HG03095 (cell line): ENCODE results near the gene GP9.
"Not testable (repeated sequence)": the region's sequence is repeated elsewhere in the genome, so short reads cannot be mapped to it uniquely, and the experiment has no call there.

Experiments
- ATAC-seq: cut with Tn5 transposase; IDR thresholded peaks from one replicate; pipeline ENCODE4 v1.9.1; 2021; ENCODE audit warnings: moderate library complexity; ENCODE audit not compliant: unreplicated experiment

GP9 gene

DNA sequence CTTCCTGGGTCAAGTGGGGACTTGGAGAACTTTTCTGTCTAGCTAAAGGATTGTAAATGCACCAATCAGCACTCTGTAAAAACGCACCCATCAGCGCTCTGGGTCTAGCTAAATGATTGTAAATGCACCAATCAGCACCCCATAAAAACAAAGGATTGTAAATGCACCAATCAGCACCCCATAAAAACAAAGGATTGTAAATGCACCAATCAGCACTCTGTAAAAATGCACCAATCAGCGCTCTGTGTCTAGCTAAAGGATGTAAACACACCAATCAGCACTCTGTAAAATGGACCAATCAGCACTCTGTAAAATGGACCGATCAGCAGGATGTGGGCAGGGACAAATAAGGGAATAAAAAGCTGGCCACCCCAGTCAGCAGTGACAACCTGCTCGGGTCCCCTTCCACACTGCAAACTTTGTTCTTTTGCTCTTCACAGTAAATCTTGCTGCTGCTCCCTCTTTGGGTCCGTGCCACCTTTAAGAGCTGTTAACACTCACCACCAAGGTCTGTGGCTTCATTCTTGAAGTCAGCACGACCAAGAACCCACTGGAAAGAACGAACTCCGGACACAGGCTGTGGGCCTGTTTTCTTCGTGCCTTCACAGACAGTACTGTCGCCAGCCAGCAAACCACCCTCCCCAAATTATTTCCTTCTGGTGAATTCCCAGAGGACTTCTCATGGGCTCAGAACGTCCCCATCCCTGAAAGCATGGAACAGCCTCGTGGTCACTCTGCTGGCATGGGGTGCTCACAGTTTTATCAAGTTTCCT lies 8.9 kb downstream of the GP9 start:
- ATAC-seq: not testable (repeated sequence)

GRCh38 chr3:129070086-129070885 lies 9.7 kb downstream of the GP9 start:
- no peak for ATAC-seq

- ATAC-seq: no peak
Observed at GRCh38 chr3:129077222-129077621, 16.6 kb downstream of the GP9 start.

GRCh38 chr3:129078510-129078909 lies 17.9 kb downstream of the GP9 start:
- ATAC-seq: no peak

DNA sequence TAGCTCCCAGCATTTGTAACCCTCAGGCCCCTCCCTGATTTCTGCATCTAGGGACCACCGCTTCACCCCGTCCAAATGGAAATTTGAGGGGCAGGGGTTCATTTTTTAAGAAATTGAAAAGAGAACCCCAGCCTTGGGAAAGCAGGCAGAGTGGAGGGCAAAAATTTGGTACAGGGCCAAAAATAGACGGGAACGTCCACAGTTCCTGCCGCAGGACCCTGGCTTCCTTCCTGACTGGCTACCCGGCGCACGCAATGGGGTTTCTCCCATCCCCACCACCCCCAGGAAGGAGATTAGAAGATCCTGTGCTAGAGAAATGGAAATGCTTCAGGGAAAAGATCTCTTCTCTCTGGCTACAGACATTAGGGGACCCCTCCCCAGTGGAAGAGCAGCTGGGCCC lies 20.9 kb downstream of the GP9 start:
- no peak for ATAC-seq

GRCh38 chr3:129082026-129082425 lies 21.4 kb downstream of the GP9 start:
- no peak for ATAC-seq

GRCh38 chr3:129084501-129084900 lies 23.9 kb downstream of the GP9 start:
- ATAC-seq: no peak

DNA sequence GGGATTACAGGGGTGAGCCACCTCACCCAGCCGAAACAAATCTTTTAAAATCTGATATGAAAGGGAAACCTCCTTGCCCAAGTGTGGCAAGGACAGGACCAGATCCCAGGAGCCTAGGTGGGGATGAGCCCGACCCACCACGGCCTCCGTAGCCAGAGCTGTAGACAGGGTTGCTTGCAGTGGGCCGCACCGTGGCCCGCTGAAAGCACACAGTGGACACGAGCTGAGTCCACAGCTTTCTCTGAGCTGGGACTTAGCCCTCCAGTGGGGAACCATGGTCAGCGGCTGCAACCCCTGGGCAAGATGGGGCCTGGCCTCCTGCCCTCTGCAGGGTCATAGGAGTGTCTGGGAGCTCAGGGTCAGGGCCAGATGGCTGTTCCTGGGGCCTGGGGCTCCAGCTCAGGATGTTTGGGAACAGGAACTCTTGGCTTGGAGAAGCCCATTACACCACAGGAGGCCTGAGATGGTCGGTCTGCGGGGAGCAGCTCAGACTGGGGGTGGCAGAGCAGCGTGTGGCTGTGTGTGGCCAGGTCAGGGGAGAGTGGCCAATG lies 24.7 kb downstream of the GP9 start:
- ATAC-seq: no peak

DNA sequence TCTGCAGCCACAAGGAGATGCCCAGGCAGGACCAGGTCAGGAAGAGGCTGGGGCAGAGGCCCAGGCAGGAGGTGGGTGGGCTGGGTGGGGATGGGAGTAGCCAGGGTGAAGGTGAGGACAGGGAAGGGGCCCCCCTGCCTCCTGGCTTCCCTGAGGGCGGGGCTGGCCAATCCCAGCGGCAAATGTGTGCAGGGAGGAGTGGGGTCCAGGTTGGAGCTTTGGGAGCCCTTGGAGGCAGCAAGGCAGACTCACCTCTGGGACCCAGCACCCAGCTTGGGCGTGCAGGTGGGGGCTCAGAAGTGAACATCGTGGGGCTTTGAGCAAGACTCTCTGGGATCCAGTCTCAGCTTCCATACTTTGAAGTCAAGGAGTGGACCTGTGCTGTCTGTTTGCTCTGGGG lies 25.2 kb downstream of the GP9 start:
- no peak for ATAC-seq

DNA sequence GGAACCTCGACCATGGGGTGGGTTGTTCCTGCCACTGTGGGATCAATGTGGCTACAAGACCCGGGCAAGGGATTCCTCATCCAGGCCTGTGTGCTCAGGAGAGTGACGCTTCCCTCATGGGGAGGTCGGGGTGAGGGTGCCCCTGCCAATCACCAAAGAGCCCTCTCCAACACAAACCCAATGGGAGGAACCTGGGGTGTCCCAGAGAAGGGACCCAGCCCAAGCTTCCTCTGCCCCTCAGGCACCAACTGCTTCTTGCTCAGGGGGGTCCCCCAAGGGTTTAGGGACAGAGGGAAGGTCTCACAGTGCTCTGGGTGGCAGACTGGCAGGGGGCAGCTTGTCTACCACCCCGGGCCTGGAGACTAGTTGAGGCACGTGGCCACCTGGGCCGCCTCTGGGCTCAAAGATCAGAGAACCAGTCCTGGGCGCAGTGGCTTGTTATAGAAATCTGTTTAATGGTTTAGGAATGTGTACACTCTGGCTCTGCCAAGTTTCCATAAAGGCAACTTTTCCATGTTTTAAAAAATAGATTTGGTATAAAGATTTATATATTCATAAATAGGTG lies 26.6 kb downstream of the GP9 start:
- no peak for ATAC-seq

- peak; percentile 56 for ATAC-seq
Observed at GRCh38 chr3:129087904-129088303, 27.3 kb downstream of the GP9 start.

- ATAC-seq: not testable (repeated sequence)
Observed at GRCh38 chr3:129088312-129088711, 27.7 kb downstream of the GP9 start.

DNA sequence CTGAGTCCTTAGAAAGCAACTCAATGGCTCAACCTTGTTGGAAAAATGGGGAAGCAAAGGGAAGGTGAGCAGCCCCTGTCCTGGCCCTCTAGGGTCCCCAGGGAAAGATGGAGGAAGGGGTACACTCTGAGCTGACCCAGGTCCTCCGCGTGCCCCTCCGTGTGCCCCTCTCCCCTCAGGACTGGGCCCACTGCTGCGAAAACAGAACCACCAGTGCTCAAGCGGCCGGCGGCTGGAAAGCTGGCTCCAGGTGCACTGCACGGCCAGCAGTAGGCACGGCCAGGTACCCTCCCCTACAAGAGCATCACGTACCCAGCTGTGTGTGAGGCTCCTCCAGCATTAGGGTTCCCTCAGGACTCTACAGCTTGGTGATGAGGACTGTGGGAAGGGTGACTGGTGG lies 34.7 kb downstream of the GP9 start:
- ATAC-seq: no peak

- no peak for ATAC-seq
Observed at GRCh38 chr3:129100274-129100673, 39.7 kb downstream of the GP9 start.

- no peak for ATAC-seq
Observed at GRCh38 chr3:129101370-129102138, 41.0 kb downstream of the GP9 start.

DNA sequence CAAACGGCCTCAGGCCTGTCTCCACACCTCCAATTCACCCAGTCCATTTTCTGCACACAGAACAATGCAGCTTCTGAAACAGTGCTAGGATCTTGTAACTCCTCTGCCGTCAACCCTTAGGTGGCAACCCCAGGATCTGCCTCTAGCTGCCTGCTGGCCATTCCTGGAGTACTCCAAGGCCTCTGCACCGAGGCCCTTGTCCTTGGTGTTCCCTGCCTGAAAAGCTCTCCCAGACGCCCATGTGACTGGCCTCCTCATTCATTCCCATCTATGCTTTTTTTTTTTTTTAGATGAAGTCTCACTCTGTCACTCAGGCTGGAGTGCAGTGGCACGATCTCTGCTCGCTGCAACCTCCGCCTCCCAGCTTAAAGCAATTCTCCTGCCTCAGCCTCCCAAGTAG lies 42.7 kb downstream of the GP9 start:
- ATAC-seq: no peak

- no peak for ATAC-seq
Observed at GRCh38 chr3:129104051-129104450, 43.5 kb downstream of the GP9 start.

GRCh38 chr3:129104498-129105079 lies 44.0 kb downstream of the GP9 start:
- no peak for ATAC-seq

- no peak for ATAC-seq
Observed at GRCh38 chr3:129105862-129106261, 45.3 kb downstream of the GP9 start.

- no peak for ATAC-seq
Observed at GRCh38 chr3:129106320-129106719, 45.7 kb downstream of the GP9 start.
